Psoas muscle (tissue), 8 donors: ENCODE data around the gene NHLH1. TPM values are rescaled to one million over a fixed set of nuclear protein-coding genes. Genes with fewer than 3 reads are reported as not detected.
A peak's percentile ranks its signal among the peaks of the same experiment; 100 is the strongest.

Source experiments
- ATAC-seq, 4 donors: fragments of 200-7000 bp; cut with Tn5 transposase; one replicate each; pipeline ENCODE4 v1.9.1; 2020; ENCODE audit warnings: moderate library complexity in 3 of 4, mild to moderate bottlenecking in 2 of 4
- DNase-seq, 2 donors: peaks; one replicate each; pipeline ENCODE4 v3.0.0-alpha.2; 2020
- H3K27ac ChIP-seq: fragments of 200-600 bp; one replicate; pipeline ENCODE4 v1.8.0; 2022
- H3K27me3 ChIP-seq, 3 donors: fragments of 200-600 bp in 1 of 3; one replicate each; pipeline versions ENCODE4 v1.6.1 to v1.8.0; 2013 to 2022; ENCODE audit warnings: low read length in 2 of 3, mild to moderate bottlenecking in 2 of 3, moderate library complexity in 1 of 3; ENCODE audit not compliant: insufficient read depth in 3 of 3
- H3K36me3 ChIP-seq, 2 donors: fragments of 200-600 bp in 1 of 2; one replicate each; pipeline versions ENCODE4 v1.6.1 to v1.8.0; 2013 to 2022; ENCODE audit warnings: low read depth in 1 of 2, mild to moderate bottlenecking in 1 of 2, moderate library complexity in 1 of 2; ENCODE audit not compliant: insufficient read depth in 1 of 2
- H3K4me1 ChIP-seq: fragments of 200-600 bp; one replicate; pipeline ENCODE4 v1.8.0; 2022
- H3K4me3 ChIP-seq: fragments of 200-600 bp; one replicate; pipeline ENCODE4 v1.8.0; 2022; ENCODE audit warnings: mild to moderate bottlenecking
- H3K9me3 ChIP-seq: fragments of 200-600 bp; one replicate; pipeline ENCODE4 v1.8.0; 2022
- CTCF ChIP-seq: fragments of 200-600 bp; IDR thresholded peaks from one replicate; pipeline ENCODE4 v1.8.0; 2022; ENCODE audit warnings: antibody characterized with exemption
- WGBS, 3 donors: extraction: QIAGEN DNeasy Blood & Tissue Kit; methylation state at CpG; one replicate each; pipeline versions ENCODE4 v1.1.6 to v1.1.7; 2013; 5-methylcytosine and 5-hydroxymethylcytosine counted together
- intact Hi-C, 2 donors: fragments of 100-400 bp; cut with DNase I; formaldehyde crosslinking; loops; one replicate each; pipeline versions ENCODE4 v1.11.0 to v1.14.2; 2022
- long read RNA-seq, 2 donors: library from polyadenylated mRNA; unstranded; transcript quantifications; one replicate each; pipeline ENCODE4 v2.0.0, GENCODE V29; 2021
- polyA plus RNA-seq, 3 donors: library from polyadenylated mRNA; stranded (reverse); fragments of 200-250 nt; gene quantifications; one replicate each; pipeline ENCODE4 v1.2.3, GENCODE V29; 2013
- total RNA-seq, 4 donors: library from RNA; stranded (reverse); fragmentation: NEBNext Ultra II Directional in 2 of 4; extraction: Animal tissue kit (Norgen Biotek cat#: 25700) in 2 of 4; gene quantifications; one replicate each; pipeline versions ENCODE4 v1.2.1 to v1.2.4, GENCODE V29; 2021 to 2023
- donor health status: healthy with polysubstance abuse.
- donor health status: DM: no; HTN: no; CAD: no; lungs with moderate emphysema.
- donor health status: Bipolar disorder and iron deficiency.
- donor health status: healthy.
- donor health status: DM: yes; HTN: yes; CAD: no.
- donor health status: DM: no; HTN: no; CAD: no.
- donor health status: DM: no; HTN: no; CAD: no.
- donor health status: DM: yes; HTN: yes; CAD: no.

Gene NHLH1
- total RNA-seq (under 1 TPM in 2 of 4 donors, not detected in 2; 0.13 to 0.20 TPM), polyA plus RNA-seq (under 1 TPM in 2 of 3 donors, not detected in 1; 0.06 to 0.07 TPM)
- long read RNA-seq, donor 1 = 0 reads
- long read RNA-seq, donor 2 = 0 reads

DNA sequence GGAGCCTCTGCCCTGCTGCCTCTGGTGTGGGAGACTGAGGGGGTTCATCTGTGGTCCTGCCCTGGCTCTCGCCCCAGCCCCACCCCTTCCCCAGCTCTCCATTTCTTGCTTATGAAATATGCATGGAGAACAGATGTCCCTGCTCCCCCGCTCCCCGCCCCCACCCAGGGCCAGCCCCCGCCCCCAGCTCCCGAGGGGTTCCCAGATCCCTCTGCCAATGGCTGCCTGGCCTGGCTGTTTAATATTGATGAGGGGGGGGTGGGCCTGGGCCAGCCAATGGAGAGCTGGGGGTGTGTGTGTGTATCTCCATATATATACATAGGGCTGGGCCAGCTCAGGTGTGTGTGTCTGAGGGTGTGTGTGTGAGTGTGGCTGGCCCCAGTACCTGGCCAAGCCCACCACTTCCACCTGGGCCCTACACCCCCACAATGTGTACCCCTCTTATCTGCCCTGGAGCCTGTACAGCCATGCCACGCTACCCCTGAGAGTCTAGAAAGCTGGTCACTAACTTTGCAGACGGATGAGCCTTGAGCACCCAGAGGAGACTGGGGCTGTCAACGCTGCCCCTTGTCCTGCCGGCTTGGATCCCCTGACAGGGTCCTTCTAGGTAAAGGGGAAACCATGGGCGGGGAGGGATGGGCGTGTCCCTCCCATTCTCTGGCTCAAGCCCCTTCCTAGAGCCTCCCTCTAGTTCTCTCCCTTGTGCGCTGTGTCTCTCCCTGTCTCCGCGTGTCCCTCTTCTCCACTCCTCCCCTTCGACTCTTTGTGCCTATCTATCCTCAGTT lies at the start of gene NHLH1:
NHLH1 (plus strand) TSS at position 341 of the 785 bp plus-strand sequence. CDS start 3,661 bp downstream, outside the sequence.
- TF ChIP-seq CTCF = no peak
- intact Hi-C loops = no loop called here
- ATAC-seq = peak in 2 of 4 donors; percentile 23 to 26

GRCh38 chr1:160322831-160323230 lies 44.0 kb upstream of the NHLH1 start:
- ATAC-seq = no peak
- WGBS, 3 donors = 97 to 98% (median 98%) methylated on average over 6 of the region's 6 CpGs
- H3K36me3 ChIP-seq = peaks cover 11 to 93% of the 10 kb centered on the region in 2 donors
- H3K27ac ChIP-seq = no peak overlapping the region
- intact Hi-C loops = no loop called here
- no peak for DNase-seq
- no peaks in the 10 kb centered on the region for H3K9me3 ChIP-seq
- no peaks in the 10 kb centered on the region for H3K27me3 ChIP-seq
- H3K4me1 ChIP-seq = no peaks in the 10 kb centered on the region
- H3K4me3 ChIP-seq = no peak overlapping the region
- no peak for TF ChIP-seq CTCF

More for the DNA sequence above, at the start of gene NHLH1:
- Histone ChIP-seq H3K4me3 (no peak within 1 kb of the TSS), H3K27ac (no peak within 1 kb of the TSS), H3K4me1 (no peaks in the 10 kb centered on the region), H3K27me3 (no peaks in the 10 kb centered on the region), H3K9me3 (no peaks in the 10 kb centered on the region), H3K36me3 (no peaks in the 10 kb centered on the region)
- no peak for DNase-seq
- WGBS, 3 donors = 45 to 65% (median 54%) methylated on average over 15 of the region's 15 CpGs

DNA sequence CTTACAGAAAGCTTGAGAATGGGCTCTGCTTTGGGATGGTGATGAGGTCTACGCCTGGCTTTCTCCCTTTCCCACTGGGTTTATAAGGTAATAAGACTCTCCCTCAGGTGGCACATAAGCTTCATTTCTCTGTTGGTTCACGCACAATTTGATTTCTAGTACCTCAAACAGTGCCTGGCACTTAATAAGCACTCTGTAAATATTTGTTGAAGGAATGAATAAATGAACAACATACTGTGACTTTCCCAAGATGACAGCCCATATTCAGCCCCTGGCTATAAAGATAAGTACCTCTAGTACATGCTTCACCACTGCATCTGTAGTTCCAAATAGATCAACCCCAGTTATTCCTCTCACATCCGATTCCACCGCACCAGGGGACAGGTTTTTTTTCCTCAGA lies 41.6 kb upstream of the NHLH1 start:
- Histone ChIP-seq H3K36me3 (peaks cover 12 to 95% of the 10 kb centered on the region in 2 donors), H3K9me3 (no peaks in the 10 kb centered on the region), H3K4me3 (no peak overlapping the region), H3K27ac (no peak overlapping the region), H3K4me1 (no peaks in the 10 kb centered on the region), H3K27me3 (no peaks in the 10 kb centered on the region)
- DNase-seq (no peak), ATAC-seq (no peak)
- WGBS, 3 donors = 93 to 96% (median 95%) methylated on average over 4 of the region's 4 CpGs
- intact Hi-C loops = no loop called here
- no peak for TF ChIP-seq CTCF

DNA sequence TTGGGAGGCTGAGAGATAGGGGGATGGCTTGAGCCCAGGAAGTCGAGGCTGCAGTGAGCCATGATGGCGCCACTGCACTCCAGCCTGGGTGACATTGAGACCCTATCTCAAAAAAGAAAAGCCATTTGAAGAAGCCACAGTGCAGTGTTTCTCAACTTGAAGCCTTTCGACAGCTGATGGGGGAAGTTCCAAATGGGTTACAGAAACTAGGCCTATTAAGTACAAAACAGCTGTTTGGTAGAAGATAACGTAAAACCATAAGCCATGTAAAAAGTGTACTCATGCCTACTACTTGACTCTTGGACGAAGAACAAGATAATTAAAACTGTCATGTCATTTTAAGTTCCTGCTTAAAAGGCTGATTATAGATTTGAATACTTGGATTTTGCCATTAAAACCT lies 40.5 kb upstream of the NHLH1 start:
- H3K9me3 ChIP-seq = no peaks in the 10 kb centered on the region
- H3K27me3 ChIP-seq = no peaks in the 10 kb centered on the region
- no peak for TF ChIP-seq CTCF
- no peak overlapping the region for H3K4me3 ChIP-seq
- no peaks in the 10 kb centered on the region for H3K4me1 ChIP-seq
- H3K36me3 ChIP-seq = peaks cover 16 to 99% of the 10 kb centered on the region in 2 donors
- DNase-seq (no peak), ATAC-seq (no peak)
- intact Hi-C loops = no loop called here
- no peak overlapping the region for H3K27ac ChIP-seq
- WGBS, 3 donors = 57 to 81% (median 70%) methylated on average over 5 of the region's 5 CpGs
